K562 (cell line): ENCODE data around the gene CCNDBP1. TPM values are rescaled to one million over a fixed set of nuclear protein-coding genes. Genes with fewer than 3 reads are reported as not detected.

Experiments used
- ATAC-seq: fragments of 200-7000 bp; cut with Tn5 transposase; 3 replicates; pipeline ENCODE4 v1.9.1; 2020; ENCODE audit warnings: moderate library complexity
- BruUV-seq: library from RNA; stranded (reverse); fragments of 400-500 nt; replicated peaks from 2 replicates; lab custom pipeline; 2021; lab: Mats Ljungman, UMichigan
- CTCF ChIA-PET: fragments of 300-600 bp; formaldehyde crosslinking; extraction: SDS; loops from one replicate; lab custom pipeline; 2021; ENCODE audit warnings: low intra/inter-chr PET ratio; lab: Yijun Ruan, JAX
- POLR2A ChIA-PET: fragments of 300-600, 350-650 bp; sonication (Branson Sonifier 250); formaldehyde crosslinking; extraction: SDS; loops from one replicate; lab custom pipeline; 2021; ENCODE audit warnings: antibody characterized with exemption, inconsistent platforms; lab: Yijun Ruan, JAX
- DNase-seq, 4 experiments: peaks; one replicate each; pipeline versions ENCODE4 v3.0.0 to v3.0.0-alpha.2; 2011 to 2018; ENCODE audit warnings: low spot score in 3 of 4, mixed read lengths in 3 of 4; ENCODE audit errors: extremely low read depth in 1 of 4
- FAIRE-seq: peaks from 2 replicates; lab custom pipeline; 2011; peaks lifted over from hg19 to GRCh38; lab: Jason Lieb, UNC
- H2AFZ ChIP-seq: 2 replicates; pipeline ENCODE4 v1.6.0; 2011; ENCODE audit warnings: low read depth, low read length, control low read depth, inconsistent platforms
- H3K27ac ChIP-seq: fragments of 200-600 bp; 3 replicates; pipeline ENCODE4 v1.8.0; 2011; ENCODE audit warnings: low read depth, mild to moderate bottlenecking, control low read depth, inconsistent platforms, low read length, moderate library complexity, mixed read lengths; ENCODE audit errors: extremely low read depth
- H3K27me3 ChIP-seq, 2 experiments: fragments of 300-600 bp in 1 of 2; 2 replicates in 1 of 2; 3 replicates in 1 of 2; pipeline versions ENCODE4 v1.6.0 to v1.8.0; 2011; ENCODE audit warnings: inconsistent platforms in 2 of 2, low read length in 2 of 2, mild to moderate bottlenecking in 1 of 2, mixed read lengths in 1 of 2, moderate library complexity in 1 of 2; ENCODE audit not compliant: control insufficient read depth in 2 of 2, insufficient read depth in 2 of 2
- H3K36me3 ChIP-seq: fragments of 300-600 bp; 3 replicates; pipeline ENCODE4 v1.8.0; 2011; ENCODE audit warnings: mild to moderate bottlenecking, low read length, inconsistent platforms; ENCODE audit not compliant: control insufficient read depth, insufficient read depth
- H3K4me1 ChIP-seq, 2 experiments: fragments of 200-600 bp in 1 of 2; replicated peaks in 1 of 2; 2 replicates in 1 of 2; 3 replicates in 1 of 2; pipeline versions ENCODE4 v1.5.1 to v1.8.0; 2011; ENCODE audit warnings: inconsistent platforms in 2 of 2, low read length in 2 of 2, mild to moderate bottlenecking in 1 of 2, mixed read lengths in 1 of 2, moderate library complexity in 1 of 2; ENCODE audit not compliant: control insufficient read depth in 2 of 2, insufficient read depth in 2 of 2
- H3K4me2 ChIP-seq: 2 replicates; pipeline ENCODE4 v1.6.1; 2011; ENCODE audit warnings: low read length, control low read depth, inconsistent platforms, mixed read lengths; ENCODE audit not compliant: insufficient read depth
- H3K4me3 ChIP-seq: fragments of 200-600 bp; sonication (generic), shearing (Covaris generic); 2 replicates; pipeline ENCODE4 v1.5.1; 2016; ENCODE audit warnings: control low read depth, inconsistent platforms
- H3K79me2 ChIP-seq: fragments of 200-600 bp; 3 replicates; pipeline ENCODE4 v1.8.0; 2011; ENCODE audit warnings: low read length, inconsistent platforms; ENCODE audit not compliant: control insufficient read depth, insufficient read depth
- H3K9ac ChIP-seq, 2 experiments: 2 replicates each; pipeline versions ENCODE4 v1.6.0 to v1.6.1; 2011; ENCODE audit warnings: low read depth in 2 of 2, low read length in 2 of 2, control low read depth in 1 of 2, inconsistent platforms in 1 of 2, mild to moderate bottlenecking in 1 of 2, mixed read lengths in 1 of 2; ENCODE audit not compliant: insufficient read depth in 1 of 2
- H3K9me1 ChIP-seq: one replicate; pipeline ENCODE4 v1.6.0; 2011; ENCODE audit warnings: inconsistent platforms, mild to moderate bottlenecking, low read length, moderate library complexity; ENCODE audit not compliant: control insufficient read depth, insufficient read depth
- H3K9me3 ChIP-seq: replicated peaks from 2 replicates; pipeline ENCODE4 v1.5.1; 2011; ENCODE audit warnings: low read depth, low read length, inconsistent platforms; ENCODE audit not compliant: control insufficient read depth, insufficient read depth
- H4K20me1 ChIP-seq: replicated peaks from 2 replicates; pipeline ENCODE4 v1.6.1; 2011; ENCODE audit warnings: low read length, inconsistent platforms, mixed read lengths; ENCODE audit not compliant: control insufficient read depth, insufficient read depth
- CLOCK ChIP-seq: fragments of 250-450 bp; sonication (Bioruptor Pico); IDR thresholded peaks from 2 replicates; pipeline ENCODE4 v1.4.0; 2020; ENCODE audit warnings: mild to moderate bottlenecking, moderate library complexity, borderline replicate concordance
- CSDE1 ChIP-seq, 2 experiments: fragments of 450-650 bp; IDR thresholded peaks; 2 replicates each; pipeline ENCODE4 v1.6.1; 2016; ENCODE audit warnings: mild to moderate bottlenecking in 1 of 2
- HBP1 ChIP-seq: fragments of 450-650 bp; formaldehyde crosslinking; IDR thresholded peaks from 2 replicates; pipeline ENCODE4 v1.4.0; 2022; ENCODE audit warnings: missing genetic modification characterization
- HEY1 ChIP-seq: fragments of 250-450 bp; sonication (Bioruptor Pico); IDR thresholded peaks from 2 replicates; pipeline ENCODE4 v1.5.0; 2020; ENCODE audit warnings: mild to moderate bottlenecking, moderate library complexity, borderline replicate concordance
- POLR3A ChIP-seq: IDR thresholded peaks from 2 replicates; pipeline ENCODE4 v1.6.1; 2011; ENCODE audit warnings: borderline replicate concordance, mild to moderate bottlenecking, moderate library complexity; ENCODE audit not compliant: insufficient read length, insufficient read depth; ENCODE audit errors: extremely low read depth
- TEAD2 ChIP-seq: fragments of 450-650 bp; IDR thresholded peaks from 2 replicates; pipeline ENCODE4 v1.6.1; 2016; ENCODE audit warnings: missing genetic modification characterization, control low read depth, missing compliant biosample characterization
- ZHX1 ChIP-seq: fragments of 150-350 bp; conservative IDR thresholded peaks from 2 replicates; pipeline ENCODE4 v1.6.1; 2014; ENCODE audit warnings: low read length
- ZMIZ1 ChIP-seq, 2 experiments: fragments of 150-350 bp in 1 of 2; IDR thresholded peaks; 2 replicates each; pipeline ENCODE4 v1.6.1; 2012 to 2016; ENCODE audit warnings: low read depth in 2 of 2, low read length in 2 of 2, mild to moderate bottlenecking in 1 of 2, moderate library complexity in 1 of 2
- ZNF124 ChIP-seq: sonication (generic); formaldehyde crosslinking; IDR thresholded peaks from 2 replicates; pipeline ENCODE4 v1.8.1; 2022; ENCODE audit warnings: missing genetic modification reagents
- ZNF224 ChIP-seq: sonication (generic); formaldehyde crosslinking; IDR thresholded peaks from 2 replicates; pipeline ENCODE4 v1.8.0; 2022; ENCODE audit warnings: mild to moderate bottlenecking, missing genetic modification reagents
- ZNF3 ChIP-seq: fragments of 250-450 bp; sonication (Bioruptor Pico); IDR thresholded peaks from 2 replicates; pipeline ENCODE4 v1.5.0; 2021; ENCODE audit warnings: mild to moderate bottlenecking, moderate library complexity
- ZNF41 ChIP-seq: fragments of 250-450 bp; sonication (Bioruptor Pico); conservative IDR thresholded peaks from 2 replicates; pipeline ENCODE4 v1.4.0; 2020; ENCODE audit warnings: mild to moderate bottlenecking
- WGBS: fragments of 100-300 bp; shearing (Covaris generic); methylation state at CpG from one replicate; pipeline ENCODE4 v1.1.6; 2016; ENCODE audit warnings: low coverage, mixed read lengths; ENCODE audit not compliant: insufficient coverage; ENCODE audit errors: missing lambda C conversion rate; 5-methylcytosine and 5-hydroxymethylcytosine counted together
- in situ Hi-C: fragments of 300-500 bp; cut with MboI; formaldehyde crosslinking; loops from 4 replicates; pipeline ENCODE4 v1.15.0; 2018; ENCODE audit warnings: inconsistent platforms, mixed read lengths
- intact Hi-C: fragments of 100-400 bp; cut with micrococcal nuclease; formaldehyde crosslinking; loops from 2 replicates; pipeline ENCODE4 v1.14.2; 2022
- polyA plus RNA-seq, 8 experiments: library from polyadenylated mRNA; depleted of rRNA in 4 of 8; stranded (reverse) in 5 of 8; unstranded in 3 of 8; fragments of >200 nt; fragmentation: Nextera tagmentation in 2 of 8; fragmentation: Illumina TruSeq in 1 of 8; extraction: Ambion mirVana in 2 of 8; extraction: Trizol in 1 of 8; gene quantifications; 2 replicates each; pipeline versions ENCODE4 v1.2.1 to v1.2.3, GENCODE V29; 2011 to 2014; ENCODE audit warnings: inconsistent platforms in 1 of 8, missing spikeins in 1 of 8
- total RNA-seq, 7 experiments: library from RNA; depleted of rRNA in 6 of 7; stranded (reverse); fragments of >200 nt in 6 of 7; fragmentation: Illumina TruSeq in 2 of 7; extraction: Trizol in 2 of 7; gene quantifications; 2 replicates each; pipeline versions ENCODE4 v1.2.1 to v1.2.3, GENCODE V29; 2011 to 2021; ENCODE audit warnings: low replicate concordance in 1 of 7

Gene CCNDBP1
- total and polyA plus RNA-seq, 9 of the 15 experiments (the other 6 are each of a cell fraction or from before 2014, with no cell fraction given), result 37.0 to 111 (median 55.5) TPM

- H3K9me3 ChIP-seq, result peaks cover 2% of the 10 kb centered on the region; the same call in 1 of the 2 replicates
- H3K27ac ChIP-seq, result no peak overlapping the region
- WGBS, result 38% methylated on average over 3 of the region's 3 CpGs
- H2AFZ ChIP-seq, result no peak overlapping the region
- in situ Hi-C loops, result no loop called here
- no TSS peak for BruUV-seq
- H4K20me1 ChIP-seq, result no peaks in the 10 kb centered on the region
- intact Hi-C loops, result no loop called here
- ATAC-seq (no peak), DNase-seq (no peak), FAIRE-seq (no peak)
- no peak overlapping the region for H3K9ac ChIP-seq
- no peaks in the 10 kb centered on the region for H3K9me1 ChIP-seq
- H3K27me3 ChIP-seq, result no peaks in the 10 kb centered on the region
- no peaks in the 10 kb centered on the region for H3K4me1 ChIP-seq
- POLR2A ChIA-PET, result interaction anchor here (0.8 kb wide), 1 partner anchor 13 kb away, joined by 7 read pairs; the partner anchor contains the start of gene CCNDBP1
- CTCF ChIA-PET, result no interaction called here
- H3K79me2 ChIP-seq, result no peaks in the 10 kb centered on the region
- H3K4me2 ChIP-seq, result no peak overlapping the region
- no peak overlapping the region for H3K4me3 ChIP-seq
- peaks cover 26% of the 10 kb centered on the region for H3K36me3 ChIP-seq
- TF ChIP-seq ZNF124 (CRISPR knock-in tag) (no peak), TEAD2 (tag) (no peak), ZMIZ1 (IDR thresholded peaks at IDR 0.05; ENCODE audit: low read depth in 2 of 2, low read length in 2 of 2) (no peak), ZHX1 (no peak), HBP1 (CRISPR knock-in tag) (no peak), ZNF224 (no peak), HEY1 (CRISPR knock-in tag) (no peak), ZNF41 (CRISPR knock-in tag) (no peak), ZNF3 (CRISPR knock-in tag) (no peak), CLOCK (CRISPR knock-in tag) (no peak), CSDE1 (IDR thresholded peaks at IDR 0.05) (no peak), POLR3A (no peak)
Measured at GRCh38 chr15:43198992-43199391, 13.8 kb downstream of the CCNDBP1 start.
